K562 (cell line): ENCODE measurements around the gene PDGFRA. TPM values are rescaled to one million over a fixed set of nuclear protein-coding genes. Genes with fewer than 3 reads are reported as not detected.

Experiments
- ATAC-seq: fragments of 200-7000 bp; cut with Tn5 transposase; 3 replicates; pipeline ENCODE4 v1.9.1; 2020; ENCODE audit warnings: moderate library complexity
- BruUV-seq: library from RNA; stranded (reverse); fragments of 400-500 nt; replicated peaks from 2 replicates; lab custom pipeline; 2021; lab: Mats Ljungman, UMichigan
- CTCF ChIA-PET: fragments of 300-600 bp; formaldehyde crosslinking; extraction: SDS; loops from one replicate; lab custom pipeline; 2021; ENCODE audit warnings: low intra/inter-chr PET ratio; lab: Yijun Ruan, JAX
- POLR2A ChIA-PET: fragments of 300-600, 350-650 bp; sonication (Branson Sonifier 250); formaldehyde crosslinking; extraction: SDS; loops from one replicate; lab custom pipeline; 2021; ENCODE audit warnings: antibody characterized with exemption, inconsistent platforms; lab: Yijun Ruan, JAX
- DNase-seq, 4 experiments: peaks; one replicate each; pipeline versions ENCODE4 v3.0.0 to v3.0.0-alpha.2; 2011 to 2018; ENCODE audit warnings: low spot score in 3 of 4, mixed read lengths in 3 of 4; ENCODE audit errors: extremely low read depth in 1 of 4
- FAIRE-seq: peaks from 2 replicates; lab custom pipeline; 2011; peaks lifted over from hg19 to GRCh38; lab: Jason Lieb, UNC
- H2AFZ ChIP-seq: 2 replicates; pipeline ENCODE4 v1.6.0; 2011; ENCODE audit warnings: low read depth, low read length, control low read depth, inconsistent platforms
- H3K27ac ChIP-seq: fragments of 200-600 bp; 3 replicates; pipeline ENCODE4 v1.8.0; 2011; ENCODE audit warnings: low read depth, mild to moderate bottlenecking, control low read depth, inconsistent platforms, low read length, moderate library complexity, mixed read lengths; ENCODE audit errors: extremely low read depth
- H3K27me3 ChIP-seq, 2 experiments: fragments of 300-600 bp in 1 of 2; 2 replicates in 1 of 2; 3 replicates in 1 of 2; pipeline versions ENCODE4 v1.6.0 to v1.8.0; 2011; ENCODE audit warnings: inconsistent platforms in 2 of 2, low read length in 2 of 2, mild to moderate bottlenecking in 1 of 2, mixed read lengths in 1 of 2, moderate library complexity in 1 of 2; ENCODE audit not compliant: control insufficient read depth in 2 of 2, insufficient read depth in 2 of 2
- H3K36me3 ChIP-seq: fragments of 300-600 bp; 3 replicates; pipeline ENCODE4 v1.8.0; 2011; ENCODE audit warnings: mild to moderate bottlenecking, low read length, inconsistent platforms; ENCODE audit not compliant: control insufficient read depth, insufficient read depth
- H3K4me1 ChIP-seq, 2 experiments: fragments of 200-600 bp in 1 of 2; replicated peaks in 1 of 2; 2 replicates in 1 of 2; 3 replicates in 1 of 2; pipeline versions ENCODE4 v1.5.1 to v1.8.0; 2011; ENCODE audit warnings: inconsistent platforms in 2 of 2, low read length in 2 of 2, mild to moderate bottlenecking in 1 of 2, mixed read lengths in 1 of 2, moderate library complexity in 1 of 2; ENCODE audit not compliant: control insufficient read depth in 2 of 2, insufficient read depth in 2 of 2
- H3K4me2 ChIP-seq: 2 replicates; pipeline ENCODE4 v1.6.1; 2011; ENCODE audit warnings: low read length, control low read depth, inconsistent platforms, mixed read lengths; ENCODE audit not compliant: insufficient read depth
- H3K4me3 ChIP-seq: fragments of 200-600 bp; sonication (generic), shearing (Covaris generic); 2 replicates; pipeline ENCODE4 v1.5.1; 2016; ENCODE audit warnings: control low read depth, inconsistent platforms
- H3K79me2 ChIP-seq: fragments of 200-600 bp; 3 replicates; pipeline ENCODE4 v1.8.0; 2011; ENCODE audit warnings: low read length, inconsistent platforms; ENCODE audit not compliant: control insufficient read depth, insufficient read depth
- H3K9ac ChIP-seq, 2 experiments: 2 replicates each; pipeline versions ENCODE4 v1.6.0 to v1.6.1; 2011; ENCODE audit warnings: low read depth in 2 of 2, low read length in 2 of 2, control low read depth in 1 of 2, inconsistent platforms in 1 of 2, mild to moderate bottlenecking in 1 of 2, mixed read lengths in 1 of 2; ENCODE audit not compliant: insufficient read depth in 1 of 2
- H3K9me1 ChIP-seq: one replicate; pipeline ENCODE4 v1.6.0; 2011; ENCODE audit warnings: inconsistent platforms, mild to moderate bottlenecking, low read length, moderate library complexity; ENCODE audit not compliant: control insufficient read depth, insufficient read depth
- H3K9me3 ChIP-seq: replicated peaks from 2 replicates; pipeline ENCODE4 v1.5.1; 2011; ENCODE audit warnings: low read depth, low read length, inconsistent platforms; ENCODE audit not compliant: control insufficient read depth, insufficient read depth
- H4K20me1 ChIP-seq: replicated peaks from 2 replicates; pipeline ENCODE4 v1.6.1; 2011; ENCODE audit warnings: low read length, inconsistent platforms, mixed read lengths; ENCODE audit not compliant: control insufficient read depth, insufficient read depth
- ADNP ChIP-seq: fragments of 200-800 bp; sonication (Bioruptor generic); IDR thresholded peaks from 2 replicates; pipeline ENCODE4 v1.6.1; 2016; ENCODE audit warnings: missing genetic modification characterization, missing compliant biosample characterization
- KLF1 ChIP-seq: fragments of 450-650 bp; IDR thresholded peaks from 2 replicates; pipeline ENCODE4 v1.6.1; 2016; ENCODE audit warnings: missing genetic modification characterization, missing compliant biosample characterization
- KLF16 ChIP-seq: IDR thresholded peaks from 2 replicates; pipeline ENCODE4 v1.6.1; 2016; ENCODE audit warnings: antibody characterized with exemption
- RAD21 ChIP-seq, 2 experiments: fragments of 250-450 bp in 1 of 2; fragments of 450-650 bp in 1 of 2; sonication (Bioruptor Pico) in 1 of 2; formaldehyde crosslinking in 1 of 2; IDR thresholded peaks in 1 of 2; conservative IDR thresholded peaks in 1 of 2; 2 replicates each; pipeline versions ENCODE4 v1.4.0 to v1.8.0; 2020 to 2022; ENCODE audit warnings: mild to moderate bottlenecking in 2 of 2, moderate library complexity in 1 of 2
- SMC3 ChIP-seq: conservative IDR thresholded peaks from 2 replicates; pipeline ENCODE4 v1.6.1; 2011; ENCODE audit warnings: low read depth, low read length, improper control_type of control experiment; ENCODE audit not compliant: insufficient read depth
- ZNF518B ChIP-seq: fragments of 250-450 bp; sonication (Bioruptor Pico); IDR thresholded peaks from 2 replicates; pipeline ENCODE4 v1.5.0; 2021; ENCODE audit warnings: mild to moderate bottlenecking, moderate library complexity
- WGBS: fragments of 100-300 bp; shearing (Covaris generic); methylation state at CpG from one replicate; pipeline ENCODE4 v1.1.6; 2016; ENCODE audit warnings: low coverage, mixed read lengths; ENCODE audit not compliant: insufficient coverage; ENCODE audit errors: missing lambda C conversion rate; 5-methylcytosine and 5-hydroxymethylcytosine counted together
- in situ Hi-C: fragments of 300-500 bp; cut with MboI; formaldehyde crosslinking; loops from 4 replicates; pipeline ENCODE4 v1.15.0; 2018; ENCODE audit warnings: inconsistent platforms, mixed read lengths
- intact Hi-C: fragments of 100-400 bp; cut with micrococcal nuclease; formaldehyde crosslinking; loops from 2 replicates; pipeline ENCODE4 v1.14.2; 2022
- polyA plus RNA-seq, 8 experiments: library from polyadenylated mRNA; depleted of rRNA in 4 of 8; stranded (reverse) in 5 of 8; unstranded in 3 of 8; fragments of >200 nt; fragmentation: Nextera tagmentation in 2 of 8; fragmentation: Illumina TruSeq in 1 of 8; extraction: Ambion mirVana in 2 of 8; extraction: Trizol in 1 of 8; gene quantifications; 2 replicates each; pipeline versions ENCODE4 v1.2.1 to v1.2.3, GENCODE V29; 2011 to 2014; ENCODE audit warnings: inconsistent platforms in 1 of 8, missing spikeins in 1 of 8
- total RNA-seq, 7 experiments: library from RNA; depleted of rRNA in 6 of 7; stranded (reverse); fragments of >200 nt in 6 of 7; fragmentation: Illumina TruSeq in 2 of 7; extraction: Trizol in 2 of 7; gene quantifications; 2 replicates each; pipeline versions ENCODE4 v1.2.1 to v1.2.3, GENCODE V29; 2011 to 2021; ENCODE audit warnings: low replicate concordance in 1 of 7
- TF ChIP-seq, protein P1 (sequence below): fragments of 450-650 bp; formaldehyde crosslinking; IDR thresholded peaks from 2 replicates; pipeline ENCODE4 v1.4.0; 2020; ENCODE audit warnings: mild to moderate bottlenecking, moderate library complexity
- TF ChIP-seq, protein P2 (sequence below): fragments of 250-450 bp; sonication (Bioruptor Pico); IDR thresholded peaks from 2 replicates; pipeline ENCODE4 v1.8.0; 2021; ENCODE audit warnings: moderate library complexity, mild to moderate bottlenecking, inconsistent platforms

Gene PDGFRA
- total and polyA plus RNA-seq, 9 of the 15 experiments (the other 6 are each of a cell fraction or from before 2014, with no cell fraction given): 0.40 TPM; not detected in 8

GRCh38 chr4:54228056-54228527 lies 1.0 kb upstream of the PDGFRA start:
- H3K4me1 ChIP-seq: peaks cover 0 to 17% of the 10 kb centered on the region in 2 experiments; a peak in 2 of 5 replicates
- H3K4me2 ChIP-seq: no peak overlapping the region
- no peaks in the 10 kb centered on the region for H3K9me3 ChIP-seq
- H3K4me3 ChIP-seq: no peak overlapping the region
- peak overlapping the region; percentile 40; the same call in 1 of the 2 replicates for H2AFZ ChIP-seq
- DNase-seq (peak; percentile 32 to 61 (median 57)), FAIRE-seq (no peak), ATAC-seq (peak; percentile 91)
- H3K36me3 ChIP-seq: no peaks in the 10 kb centered on the region
- H3K27me3 ChIP-seq: peaks cover 31 to 72% of the 10 kb centered on the region in 2 experiments
- intact Hi-C loops (no loop called here), in situ Hi-C loops (loop anchor here (5.0 to 25.0 kb wide), 5 partner anchors 321 to 1841 kb away; no protein-coding TSS in a partner anchor)
- 0 out of 2 replicates have a peak, but pooled peaks cover 11% of the 10 kb centered on the region for H4K20me1 ChIP-seq
- no peaks in the 10 kb centered on the region for H3K9me1 ChIP-seq
- ChIA-PET POLR2A (no interaction called here), CTCF (interaction anchor here (0.7 kb wide), 1 partner anchor 1031 kb away, joined by 6 read pairs; no protein-coding TSS in a partner anchor)
- WGBS: under 1% methylated on average over 23 of the region's 29 CpGs
- H3K9ac ChIP-seq: no peak overlapping the region; a peak in 1 of 4 replicates
- H3K27ac ChIP-seq: no peak overlapping the region
- no peaks in the 10 kb centered on the region for H3K79me2 ChIP-seq
- no TSS peak for BruUV-seq
- TF ChIP-seq RAD21 (CRISPR knock-in tag; conservative IDR thresholded peaks at IDR 0.05 in 1 of 2, IDR thresholded peaks at IDR 0.05 in 1 of 2) (peak; percentile 43 to 63), ADNP (tag) (no peak), KLF16 (peak; percentile 10; the same call in 1 of the 2 replicates), SMC3 (peak; percentile 59), ZNF518B (CRISPR knock-in tag) (no peak), KLF1 (tag) (no peak)
- TF ChIP-seq, protein P1, sequence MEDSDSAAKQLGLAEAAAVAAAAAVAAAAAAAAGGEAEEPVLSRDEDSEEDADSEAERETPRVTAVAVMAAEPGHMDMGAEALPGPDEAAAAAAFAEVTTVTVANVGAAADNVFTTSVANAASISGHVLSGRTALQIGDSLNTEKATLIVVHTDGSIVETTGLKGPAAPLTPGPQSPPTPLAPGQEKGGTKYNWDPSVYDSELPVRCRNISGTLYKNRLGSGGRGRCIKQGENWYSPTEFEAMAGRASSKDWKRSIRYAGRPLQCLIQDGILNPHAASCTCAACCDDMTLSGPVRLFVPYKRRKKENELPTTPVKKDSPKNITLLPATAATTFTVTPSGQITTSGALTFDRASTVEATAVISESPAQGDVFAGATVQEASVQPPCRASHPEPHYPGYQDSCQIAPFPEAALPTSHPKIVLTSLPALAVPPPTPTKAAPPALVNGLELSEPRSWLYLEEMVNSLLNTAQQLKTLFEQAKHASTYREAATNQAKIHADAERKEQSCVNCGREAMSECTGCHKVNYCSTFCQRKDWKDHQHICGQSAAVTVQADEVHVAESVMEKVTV (CRISPR knock-in tag): 0 out of 2 replicates have a peak, but pooled peaks have one; percentile 7
- TF ChIP-seq, protein P2, sequence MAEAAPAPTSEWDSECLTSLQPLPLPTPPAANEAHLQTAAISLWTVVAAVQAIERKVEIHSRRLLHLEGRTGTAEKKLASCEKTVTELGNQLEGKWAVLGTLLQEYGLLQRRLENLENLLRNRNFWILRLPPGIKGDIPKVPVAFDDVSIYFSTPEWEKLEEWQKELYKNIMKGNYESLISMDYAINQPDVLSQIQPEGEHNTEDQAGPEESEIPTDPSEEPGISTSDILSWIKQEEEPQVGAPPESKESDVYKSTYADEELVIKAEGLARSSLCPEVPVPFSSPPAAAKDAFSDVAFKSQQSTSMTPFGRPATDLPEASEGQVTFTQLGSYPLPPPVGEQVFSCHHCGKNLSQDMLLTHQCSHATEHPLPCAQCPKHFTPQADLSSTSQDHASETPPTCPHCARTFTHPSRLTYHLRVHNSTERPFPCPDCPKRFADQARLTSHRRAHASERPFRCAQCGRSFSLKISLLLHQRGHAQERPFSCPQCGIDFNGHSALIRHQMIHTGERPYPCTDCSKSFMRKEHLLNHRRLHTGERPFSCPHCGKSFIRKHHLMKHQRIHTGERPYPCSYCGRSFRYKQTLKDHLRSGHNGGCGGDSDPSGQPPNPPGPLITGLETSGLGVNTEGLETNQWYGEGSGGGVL (CRISPR knock-in tag): no peak
